ENCODE measurements around the gene LRCH4. TPM values are rescaled to one million over a fixed set of nuclear protein-coding genes. Genes with fewer than 3 reads are reported as not detected.
A peak's percentile ranks its signal among the peaks of the same experiment; 100 is the strongest.

LRCH4 gene
- total and polyA plus RNA-seq, 2 of the 8 experiments (the other 6 are each of a cell fraction or from before 2014, with no cell fraction given) = 15.5 to 36.6 TPM

- Histone ChIP-seq H2BK20ac (ENCODE audit: low read length) (peak overlapping the region; percentile 35; the same call in 1 of the 2 replicates), H2AFZ (ENCODE audit: low read length) (no peak overlapping the region), H2BK12ac (ENCODE audit: low read depth, low read length) (peak overlapping the region; percentile 44; the same call in 1 of the 2 replicates), H3K27me3 (replicated peaks in 1 of 4; ENCODE audit: control insufficient read depth in 3 of 4, extremely low read depth in 1 of 4, insufficient read depth in 3 of 4, low read length in 3 of 4) (peaks cover 0 to under 1% (median under 1%) of the 10 kb centered on the region in 4 experiments; a peak in 1 of 7 replicates), H3K36me3 (ENCODE audit: control insufficient read depth in 2 of 4, insufficient read depth in 4 of 4, low read length in 3 of 4) (peaks cover 2 to 8% (median 3%) of the 10 kb centered on the region in 4 experiments; a peak in 5 of 8 replicates), H3K4ac (replicated peaks; ENCODE audit: insufficient read length, low read depth, low read length) (no peak overlapping the region), H3K4me2 (ENCODE audit: insufficient read depth in 1 of 2, low read depth in 2 of 2, low read length in 2 of 2) (peak overlapping the region; percentile 27 to 35; a peak in 3 of 4 replicates), H3K4me1 (replicated peaks in 1 of 4; ENCODE audit: control insufficient read depth in 3 of 4, insufficient read depth in 4 of 4, low read length in 3 of 4) (peaks cover 11 to 44% (median 26%) of the 10 kb centered on the region in 4 experiments; a peak in 6 of 7 replicates), H4K20me1 (replicated peaks in 1 of 2; ENCODE audit: control insufficient read depth in 1 of 2, insufficient read depth in 2 of 2, low read length in 2 of 2) (no peaks in the 10 kb centered on the region), H3K9ac (replicated peaks in 1 of 4; ENCODE audit: extremely low read depth in 1 of 4, low read depth in 3 of 4, low read length in 3 of 4) (peak overlapping the region in 1 of 4 experiments; percentile 3; a peak in 3 of 7 replicates), H4K5ac (ENCODE audit: insufficient read length, low read depth, low read length) (no peak overlapping the region), H2BK15ac (ENCODE audit: low read length) (no peak overlapping the region), H4K91ac (replicated peaks; ENCODE audit: insufficient read length, low read length) (no peak overlapping the region), H3K79me1 (ENCODE audit: low read depth, low read length) (peaks cover 2% of the 10 kb centered on the region; the same call in 1 of the 2 replicates), H3K18ac (ENCODE audit: extremely low read depth, low read length) (no peak overlapping the region), H3K23me2 (ENCODE audit: low read depth, low read length) (no peaks in the 10 kb centered on the region), H3K4me3 (ENCODE audit: extremely low read depth in 1 of 4, insufficient read depth in 2 of 4, low read depth in 3 of 4, low read length in 4 of 4) (no peak overlapping the region; a peak in 1 of 8 replicates), H3K14ac (ENCODE audit: insufficient read length) (no peak overlapping the region), H3K27ac (ENCODE audit: low read depth, low read length) (peak overlapping the region; percentile 0; the same call in 1 of the 2 replicates), H3K9me3 (ENCODE audit: insufficient read depth in 2 of 2, low read depth in 1 of 2, low read length in 1 of 2) (no peaks in the 10 kb centered on the region), H3K79me2 (ENCODE audit: control insufficient read depth in 1 of 2, insufficient read depth in 2 of 2, low read length in 2 of 2) (peaks cover 0 to 40% of the 10 kb centered on the region in 2 experiments; a peak in 3 of 4 replicates), H2BK120ac (replicated peaks; ENCODE audit: low read depth, low read length) (no peak overlapping the region), H2AK5ac (ENCODE audit: low read depth, low read length) (no peak overlapping the region), H3K23ac (ENCODE audit: insufficient read length) (no peak overlapping the region), H3K56ac (replicated peaks; ENCODE audit: insufficient read length, low read depth, low read length) (no peak overlapping the region), H4K8ac (ENCODE audit: extremely low read depth, insufficient read depth, low read length) (no peak overlapping the region), H2BK5ac (ENCODE audit: low read depth, low read length) (0 out of 2 replicates have a peak overlapping the region, but pooled peaks have one; percentile 27)
- FAIRE-seq (no peak), DNase-seq (ENCODE audit: low read depth in 1 of 2, low spot score in 2 of 2) (no peak)
- ChIA-PET POLR2A (ENCODE audit: partially characterized antibody) (interaction anchor here (1.0 to 2.9 kb wide), 5 partner anchors 11 to 116 kb away, joined by 4 to 10 read pairs (median 4); partner anchors contain the start of genes MEPCE and ZCWPW1), CTCF (ENCODE audit: partially characterized antibody) (interaction anchor here (0.8 to 26.5 kb wide), 11 partner anchors 8 to 125 kb away, joined by 3 to 341 read pairs (median 4); no protein-coding TSS in a partner anchor)
- whole genome bisulfite sequencing, 2 experiments (ENCODE audit: extremely low coverage in 1 of 2, insufficient coverage in 1 of 2, insufficient read length in 1 of 2, insufficient replicate concordance in 2 of 2, low coverage in 1 of 2, low lambda C conversion rate in 2 of 2, missing lambda C conversion rate in 1 of 2) = 58% methylated on average over 3 of the region's 3 CpGs; no CpG with 5 or more reads in 1 of the 2 experiments
- TF ChIP-seq CHD1 (IDR thresholded peaks at IDR 0.05; ENCODE audit: low read depth, low read length) (no peak), CTCF (IDR thresholded peaks at IDR 0.05; ENCODE audit: control extremely low read depth in 1 of 3, insufficient read depth in 1 of 3, low read depth in 1 of 3, low read length in 3 of 3) (peak in 1 of 3 experiments; percentile 12; a peak in 2 of 4 replicates), POLR2A (IDR thresholded peaks at IDR 0.05; ENCODE audit: control extremely low read depth in 1 of 2, low read depth in 2 of 2, low read length in 2 of 2) (peak in 1 of 2 experiments; percentile 33; a peak in 1 of 3 replicates), JUND (IDR thresholded peaks at IDR 0.05; ENCODE audit: low read length) (peak; percentile 66; the same call in 1 of the 2 replicates), MAX (IDR thresholded peaks at IDR 0.05) (peak; percentile 74)
Observed at GRCh38 chr7:100545360-100546128, 40.4 kb downstream of the LRCH4 start.

Measured in H1 (cell line).